ENCODE results near the gene POC1A.
"Not testable (repeated sequence)": the region's sequence is repeated elsewhere in the genome, so short reads cannot be mapped to it uniquely, and the experiment has no call there.

POC1A gene

DNA sequence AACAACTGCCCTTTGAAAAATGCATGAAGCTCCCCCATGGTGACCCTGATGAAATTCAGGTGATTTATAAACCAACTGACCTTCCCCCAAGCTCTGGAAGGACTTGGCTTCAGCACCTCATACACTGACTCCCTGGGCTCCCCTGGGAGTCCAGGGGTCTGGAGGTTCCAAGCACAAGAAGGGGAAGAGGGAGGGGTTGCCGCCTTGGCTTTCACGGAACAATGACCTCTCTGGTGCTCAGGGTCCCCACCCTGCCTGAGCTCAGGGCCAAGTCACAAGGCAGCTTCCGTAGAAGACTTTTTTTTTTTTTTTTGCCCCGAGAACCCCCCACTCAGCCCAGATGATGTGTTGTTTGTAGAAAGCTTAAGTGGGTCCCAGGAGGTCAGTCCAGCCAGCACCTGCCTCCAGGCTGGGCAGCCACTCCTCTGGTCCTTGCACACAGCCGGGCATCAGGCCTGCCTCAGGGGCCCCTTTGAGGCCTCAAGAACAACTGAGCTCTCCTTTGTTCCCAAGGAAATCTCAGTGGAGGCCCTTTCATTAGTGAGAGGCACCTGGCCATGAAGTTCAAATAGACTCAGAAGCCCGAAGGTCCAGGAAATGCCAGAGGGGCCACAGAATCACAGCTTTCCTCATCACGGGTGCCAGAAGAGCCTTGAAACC is 29.7 kb upstream of the POC1A start:
- no peak for DNase-seq

DNA sequence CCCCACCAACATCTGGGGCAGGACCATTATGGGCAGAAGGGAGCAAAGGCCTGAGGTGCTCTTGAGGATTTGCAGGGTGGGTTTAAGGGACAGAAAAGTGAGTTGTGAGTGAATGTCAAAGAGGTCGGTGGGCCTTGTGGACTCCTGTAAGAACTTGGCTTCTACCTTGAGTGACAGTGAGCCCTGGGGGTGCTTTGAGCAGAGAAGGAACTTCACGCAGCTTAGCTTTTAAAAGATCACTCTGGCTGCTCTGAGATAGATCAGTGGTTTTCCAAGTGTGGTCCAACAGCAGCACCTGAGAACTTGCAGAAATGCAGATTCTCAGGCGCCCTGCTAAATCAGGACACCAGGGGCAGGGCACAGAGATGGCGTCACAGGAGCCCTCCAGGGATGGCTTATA is 28.5 kb upstream of the POC1A start:
- DNase-seq = no peak

DNA sequence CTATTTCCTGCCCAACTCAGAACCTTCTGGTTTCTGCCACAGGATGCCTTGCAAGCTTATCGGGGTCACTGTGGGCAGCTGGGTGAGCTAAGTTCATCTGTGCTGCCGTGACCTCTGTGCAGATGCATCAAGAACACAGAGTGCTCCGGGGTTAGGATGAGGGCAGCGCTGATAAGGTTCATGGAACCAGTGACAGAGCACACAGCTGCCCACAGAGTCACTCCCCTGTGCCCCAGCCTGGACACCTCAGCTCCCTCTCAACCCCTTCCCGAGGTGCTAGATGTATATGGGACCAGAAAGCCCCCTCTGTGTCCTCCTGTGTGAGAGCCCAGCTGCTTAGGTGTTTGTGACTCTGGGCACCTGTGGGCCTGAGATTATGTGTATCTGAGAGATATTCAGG is 28.0 kb upstream of the POC1A start:
- peak; percentile 89 for DNase-seq

- no peak for DNase-seq
These were observed 27.3 kb upstream of the POC1A start for GRCh38 chr3:52181543-52181942.

DNA sequence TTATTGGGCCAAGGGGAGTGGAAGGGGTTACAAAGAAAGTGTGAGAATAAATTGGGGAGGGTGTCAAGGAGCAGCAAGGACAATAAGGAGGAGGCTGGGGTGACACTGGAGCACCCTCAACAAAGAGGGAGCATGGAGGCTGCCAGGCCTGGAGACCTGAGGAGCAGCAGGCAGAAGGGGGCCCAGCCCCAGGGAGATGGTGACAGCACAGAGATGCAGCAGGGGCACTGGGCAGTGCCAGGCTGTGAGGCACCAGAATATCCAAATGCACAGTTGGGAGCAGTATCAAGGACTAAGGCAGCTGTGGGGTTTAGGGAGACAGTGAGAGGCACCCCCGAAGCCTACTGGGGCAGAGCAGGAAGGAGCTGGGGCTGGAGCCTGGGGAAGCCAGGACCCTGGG is 24.3 kb upstream of the POC1A start:
- no peak for DNase-seq

- peak; percentile 46 for DNase-seq
These were observed 23.9 kb upstream of the POC1A start for GRCh38 chr3:52178126-52178525.

GRCh38 chr3:52177701-52178042 is 23.4 kb upstream of the POC1A start:
- DNase-seq = no peak

- no peak for DNase-seq
These were observed 22.9 kb upstream of the POC1A start for GRCh38 chr3:52176951-52177700.

DNA sequence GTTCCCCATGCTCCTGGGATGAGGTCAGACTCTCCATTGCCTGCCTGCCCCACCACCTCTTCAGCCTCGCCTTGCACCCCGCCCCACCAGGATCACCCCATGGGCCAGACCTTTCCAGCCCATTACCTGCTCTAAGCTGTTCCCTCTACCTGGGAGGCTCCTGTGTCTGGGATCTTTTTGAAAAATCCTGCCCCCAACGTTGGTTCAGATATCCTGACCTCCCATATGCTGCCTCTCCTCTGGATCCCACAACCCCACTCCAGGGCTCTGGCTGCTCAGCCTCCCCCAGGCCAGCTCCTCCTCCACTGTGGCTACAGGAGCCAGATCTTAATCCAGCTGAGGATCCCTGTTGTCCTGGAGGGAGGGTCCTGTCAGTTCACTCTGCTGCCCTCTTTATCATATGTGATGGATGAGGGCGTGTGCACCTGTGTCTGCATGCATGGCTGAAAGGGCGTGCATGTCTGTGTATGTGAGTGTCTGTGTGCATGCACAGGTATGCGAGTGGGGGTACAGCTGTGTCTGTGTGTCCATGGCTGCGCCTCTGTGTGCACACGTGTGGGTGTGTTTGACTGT is 22.0 kb upstream of the POC1A start:
- DNase-seq = no peak

DNA sequence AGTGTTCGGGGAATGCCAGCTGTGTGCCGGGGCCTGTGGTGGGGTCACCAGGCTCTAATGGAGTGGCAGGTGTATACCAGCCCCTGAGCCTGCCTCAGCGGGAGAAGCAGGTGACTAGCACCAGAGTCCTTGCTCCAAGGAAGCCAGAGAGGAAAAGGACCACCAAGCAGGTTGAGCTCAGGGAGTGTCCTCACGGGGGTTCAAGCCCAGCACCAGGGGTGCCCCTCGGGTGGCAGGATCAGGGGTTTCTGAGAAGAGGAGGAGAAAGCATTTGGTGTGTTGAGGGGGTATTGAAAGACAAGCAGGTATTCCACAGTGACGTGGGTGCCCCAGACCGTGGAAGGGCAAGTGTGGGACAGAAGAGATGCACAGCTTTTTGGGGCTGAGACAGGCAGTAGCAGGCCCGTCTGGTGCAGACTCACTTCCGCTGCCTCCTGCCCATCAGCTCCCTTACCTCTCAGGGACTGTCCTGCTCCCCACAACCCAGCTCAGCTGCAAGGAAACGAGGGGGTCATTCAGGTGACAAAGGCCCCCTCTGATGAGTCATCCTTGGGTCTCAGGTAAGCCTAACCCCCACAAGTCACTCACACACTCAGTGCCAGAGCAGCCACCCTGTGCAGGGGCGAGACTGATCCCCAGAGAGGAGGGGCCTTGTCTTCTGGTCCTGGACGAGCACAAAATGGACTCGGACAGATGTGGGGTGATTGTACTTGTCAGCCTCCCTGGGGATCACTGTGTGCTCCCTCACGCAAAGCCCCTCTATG is 21.4 kb upstream of the POC1A start:
- no peak for DNase-seq

GRCh38 chr3:52174896-52175295 is 20.7 kb upstream of the POC1A start:
- peak; percentile 35 for DNase-seq

- no peak for DNase-seq
These were observed 18.9 kb upstream of the POC1A start for GRCh38 chr3:52173101-52173500.

DNA sequence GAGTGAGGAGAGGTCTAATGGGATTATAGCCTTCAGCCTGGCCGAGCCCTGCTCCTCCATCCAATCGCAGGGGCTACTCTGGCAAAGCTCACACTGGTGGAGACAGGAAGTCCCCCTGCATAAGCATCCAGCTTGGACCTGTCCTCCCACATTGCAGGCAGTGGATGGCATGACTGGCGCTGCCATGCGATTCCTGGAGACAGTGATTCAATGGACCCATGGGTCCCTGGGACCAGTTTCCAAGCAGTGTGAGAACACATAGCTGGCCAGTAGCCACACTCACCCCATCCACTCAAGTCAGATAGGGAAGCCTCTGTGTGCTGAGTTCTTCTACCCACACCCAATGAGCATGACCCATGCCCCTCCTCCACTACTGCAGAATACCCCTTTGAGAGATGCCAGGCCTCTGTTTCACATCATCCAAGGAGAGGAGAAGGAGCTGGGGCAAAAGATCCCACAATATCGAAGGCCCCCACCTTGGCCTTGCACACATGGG is 18.1 kb upstream of the POC1A start:
- no peak for DNase-seq

- no peak for DNase-seq
These were observed 17.5 kb upstream of the POC1A start for GRCh38 chr3:52171514-52172261.

- not testable (repeated sequence) for DNase-seq
These were observed 16.0 kb upstream of the POC1A start for GRCh38 chr3:52170217-52170616.

DNA sequence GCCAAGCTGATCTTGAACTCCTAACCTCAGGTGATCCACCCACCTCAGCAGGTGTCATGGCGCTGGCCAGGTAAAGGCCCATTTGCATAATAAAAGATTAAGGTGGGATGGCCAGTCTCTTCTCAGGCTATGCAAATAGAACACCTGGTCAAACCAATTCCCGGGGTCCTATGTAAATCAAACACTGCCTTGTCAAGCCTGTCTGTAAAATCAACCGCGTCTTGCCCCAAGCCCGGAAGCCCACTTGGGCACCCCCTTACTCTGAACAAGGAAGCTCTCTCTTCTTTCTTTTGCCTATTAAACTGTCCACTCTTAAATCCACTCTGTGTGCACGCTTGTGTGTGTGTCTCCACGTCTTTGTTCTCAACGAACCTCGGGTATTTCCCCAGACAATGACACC is 13.0 kb upstream of the POC1A start:
- DNase-seq = no peak

- no peak for DNase-seq
These were observed 8.1 kb upstream of the POC1A start for GRCh38 chr3:52162250-52162872.

- no peak for DNase-seq
These were observed 5.3 kb upstream of the POC1A start for GRCh38 chr3:52159503-52159902.

- no peak for DNase-seq
These were observed 1.7 kb upstream of the POC1A start for GRCh38 chr3:52155912-52156311.

DNA sequence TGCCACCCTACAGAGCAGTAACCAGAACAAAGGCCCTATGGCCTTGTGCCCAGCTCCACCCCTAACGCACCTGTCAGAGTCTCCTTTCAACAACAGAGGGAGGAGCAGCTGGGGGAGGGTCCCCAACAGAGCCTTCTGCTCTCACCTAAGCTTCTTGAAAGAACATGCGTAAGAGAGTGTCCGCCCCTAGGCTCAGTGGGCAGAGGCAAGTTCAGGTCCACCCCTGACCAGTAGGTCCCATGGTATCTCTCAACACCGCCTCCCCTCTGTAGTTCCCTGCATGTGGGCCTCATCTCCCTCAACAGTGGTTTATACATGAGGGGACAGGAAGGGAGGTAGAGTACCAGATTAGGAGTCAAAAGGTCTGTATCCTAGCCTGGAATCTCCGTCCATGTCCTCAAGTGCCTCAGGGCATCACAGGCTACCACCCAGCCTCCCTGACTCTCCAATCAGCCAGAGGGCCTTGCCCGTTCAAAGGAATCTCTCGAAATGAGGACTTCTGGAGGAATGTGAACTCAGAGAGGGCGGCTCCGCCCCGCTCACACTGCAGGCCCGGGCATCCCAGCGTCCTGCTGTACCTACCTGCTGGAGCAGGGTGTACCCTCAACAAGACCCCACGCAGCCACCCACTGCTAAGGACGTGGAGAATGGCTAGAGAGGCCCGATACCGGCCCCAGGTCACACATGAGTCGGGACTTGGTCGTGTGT is 680 bp downstream of the POC1A start:
- peak; percentile 47 for DNase-seq

DNA sequence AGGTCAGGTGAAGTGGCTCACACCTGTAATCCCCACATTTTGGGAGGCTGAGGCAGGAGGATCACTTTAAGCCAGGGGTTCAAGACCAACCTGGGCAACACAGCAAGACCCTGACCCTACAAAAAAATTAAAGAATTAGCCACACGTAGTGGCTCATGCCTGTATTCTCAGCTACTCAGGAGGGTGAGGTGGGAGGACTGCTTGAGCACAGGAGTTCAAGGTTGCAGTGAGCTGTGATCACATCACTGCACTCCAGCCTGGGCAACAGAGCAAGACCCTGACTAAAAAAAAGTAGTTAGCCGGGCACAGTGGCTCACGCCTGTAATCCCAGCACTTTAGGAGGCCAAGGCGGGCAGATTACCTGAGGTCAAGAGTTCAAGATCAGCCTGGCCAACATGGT is 2.2 kb downstream of the POC1A start:
- DNase-seq = not testable (repeated sequence)

DNA sequence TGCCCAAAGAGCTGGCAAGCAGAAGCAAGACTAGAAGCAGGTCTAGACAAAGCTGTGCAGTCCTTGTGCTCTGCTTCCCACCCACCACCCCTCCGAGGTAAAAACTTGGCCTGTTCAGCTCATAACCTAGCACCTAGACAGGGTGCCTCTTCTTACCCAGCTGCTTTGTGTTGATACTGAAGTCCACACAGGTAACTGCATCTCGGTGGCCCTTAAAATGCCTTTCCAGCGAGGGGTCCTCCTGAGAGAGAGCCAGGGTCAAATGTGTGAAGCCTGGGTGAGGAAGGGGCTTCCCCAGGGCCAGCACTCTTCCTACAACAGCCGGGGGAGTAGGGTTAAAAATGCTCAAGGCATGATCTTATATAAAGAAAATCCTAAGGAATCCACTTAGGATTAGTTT is 3.4 kb downstream of the POC1A start:
- DNase-seq = no peak

All from hematopoietic multipotent progenitor cell treated with erythropoietin and hydrocortisone succinate and interleukin-3 and kit ligand, for 6 days (in vitro differentiated cells).